ENCODE measurements around the gene GRM1.

GRM1 gene

GRCh38 chr6:146191166-146191565 is 162.3 kb downstream of the GRM1 start:
- no peak for TF ChIP-seq CTCF (IDR thresholded peaks at IDR 0.05; ENCODE audit: low read depth, low read length)

GRCh38 chr6:146191612-146192011 is 162.8 kb downstream of the GRM1 start:
- H3K4me3 ChIP-seq (ENCODE audit: low read depth, low read length), result no peak overlapping the region

More at GRCh38 chr6:146191166-146191565, 162.3 kb downstream of the GRM1 start:
- H3K9me3 ChIP-seq (ENCODE audit: severe bottlenecking), result no peaks in the 10 kb centered on the region
- H3K4me3 ChIP-seq (ENCODE audit: low read depth, low read length), result no peak overlapping the region
- peaks cover 11% of the 10 kb centered on the region for H3K27me3 ChIP-seq (ENCODE audit: insufficient read depth, low read depth, severe bottlenecking)
- no peak for DNase-seq
- H3K27ac ChIP-seq, result no peak overlapping the region
- H3K36me3 ChIP-seq, result no peaks in the 10 kb centered on the region

GRCh38 chr6:146194434-146194833 is 165.6 kb downstream of the GRM1 start:
- TF ChIP-seq CTCF (IDR thresholded peaks at IDR 0.05; ENCODE audit: low read depth, low read length), result no peak

More at GRCh38 chr6:146191612-146192011, 162.8 kb downstream of the GRM1 start:
- DNase-seq, result no peak
- H3K9me3 ChIP-seq (ENCODE audit: severe bottlenecking), result no peaks in the 10 kb centered on the region
- H3K27me3 ChIP-seq (ENCODE audit: insufficient read depth, low read depth, severe bottlenecking), result peaks cover 11% of the 10 kb centered on the region
- no peaks in the 10 kb centered on the region for H3K36me3 ChIP-seq
- no peak overlapping the region for H3K27ac ChIP-seq
- TF ChIP-seq CTCF (IDR thresholded peaks at IDR 0.05; ENCODE audit: low read depth, low read length), result no peak

GRCh38 chr6:146200176-146200575 is 171.3 kb downstream of the GRM1 start:
- no peaks in the 10 kb centered on the region for H3K27me3 ChIP-seq (ENCODE audit: insufficient read depth, low read depth, severe bottlenecking)
- H3K9me3 ChIP-seq (ENCODE audit: severe bottlenecking), result no peaks in the 10 kb centered on the region
- DNase-seq, result no peak
- no peak overlapping the region for H3K4me3 ChIP-seq (ENCODE audit: low read depth, low read length)
- H3K27ac ChIP-seq, result no peak overlapping the region
- no peaks in the 10 kb centered on the region for H3K36me3 ChIP-seq
- no peak for TF ChIP-seq CTCF (IDR thresholded peaks at IDR 0.05; ENCODE audit: low read depth, low read length)

More at GRCh38 chr6:146194434-146194833, 165.6 kb downstream of the GRM1 start:
- Histone ChIP-seq H3K9me3 (ENCODE audit: severe bottlenecking) (no peaks in the 10 kb centered on the region), H3K4me3 (ENCODE audit: low read depth, low read length) (no peak overlapping the region), H3K27me3 (ENCODE audit: insufficient read depth, low read depth, severe bottlenecking) (peaks cover 11% of the 10 kb centered on the region), H3K36me3 (no peaks in the 10 kb centered on the region), H3K27ac (no peak overlapping the region)
- DNase-seq, result no peak

- no peak for DNase-seq
- Histone ChIP-seq H3K4me3 (ENCODE audit: low read depth, low read length) (no peak overlapping the region), H3K9me3 (ENCODE audit: severe bottlenecking) (no peaks in the 10 kb centered on the region), H3K36me3 (no peaks in the 10 kb centered on the region), H3K27ac (no peak overlapping the region), H3K27me3 (ENCODE audit: insufficient read depth, low read depth, severe bottlenecking) (no peaks in the 10 kb centered on the region)
- TF ChIP-seq CTCF (IDR thresholded peaks at IDR 0.05; ENCODE audit: low read depth, low read length), result no peak
Observed at GRCh38 chr6:146202570-146202969, 173.7 kb downstream of the GRM1 start.

- Histone ChIP-seq H3K4me3 (ENCODE audit: low read depth, low read length) (no peak overlapping the region), H3K9me3 (ENCODE audit: severe bottlenecking) (no peaks in the 10 kb centered on the region), H3K27ac (no peak overlapping the region), H3K36me3 (no peaks in the 10 kb centered on the region), H3K27me3 (ENCODE audit: insufficient read depth, low read depth, severe bottlenecking) (no peaks in the 10 kb centered on the region)
- no peak for TF ChIP-seq CTCF (IDR thresholded peaks at IDR 0.05; ENCODE audit: low read depth, low read length)
- DNase-seq, result no peak
Observed at GRCh38 chr6:146209942-146210341, 181.1 kb downstream of the GRM1 start.
